GM18508 (cell line): ENCODE results near the gene C2orf66.

Source experiments
- ATAC-seq: cut with Tn5 transposase; IDR thresholded peaks from one replicate; pipeline ENCODE4 v1.9.1; 2021; ENCODE audit warnings: moderate number of reproducible peaks; ENCODE audit not compliant: insufficient read depth, unreplicated experiment

The C2orf66 gene

GRCh38 chr2:196809260-196809659 lies at the start of gene C2orf66:
C2orf66 (minus strand) TSS chr2:196809355; CDS start chr2:196809336, 19 bp downstream.
- no peak for ATAC-seq

- ATAC-seq, result no peak
Measured at GRCh38 chr2:196854629-196855028, 45.5 kb upstream of the C2orf66 start.

- ATAC-seq, result no peak
Measured at GRCh38 chr2:196853301-196854087, 44.3 kb upstream of the C2orf66 start.

- ATAC-seq, result no peak
Measured at GRCh38 chr2:196851088-196851487, 41.9 kb upstream of the C2orf66 start.

GRCh38 chr2:196849895-196850294 lies 40.7 kb upstream of the C2orf66 start:
- ATAC-seq, result no peak

- no peak for ATAC-seq
Measured at GRCh38 chr2:196846295-196846694, 37.1 kb upstream of the C2orf66 start.

- no peak for ATAC-seq
Measured at GRCh38 chr2:196845371-196845770, 36.2 kb upstream of the C2orf66 start.

- no peak for ATAC-seq
Measured at GRCh38 chr2:196840171-196840570, 31.0 kb upstream of the C2orf66 start.

GRCh38 chr2:196839574-196839973 lies 30.4 kb upstream of the C2orf66 start:
- no peak for ATAC-seq

GRCh38 chr2:196836440-196836839 lies 27.3 kb upstream of the C2orf66 start:
- ATAC-seq, result no peak

- no peak for ATAC-seq
Measured at GRCh38 chr2:196830701-196831100, 21.5 kb upstream of the C2orf66 start.

- ATAC-seq, result no peak
Measured at GRCh38 chr2:196827356-196827755, 18.2 kb upstream of the C2orf66 start.

- no peak for ATAC-seq
Measured at GRCh38 chr2:196823750-196824522, 14.8 kb upstream of the C2orf66 start.

- ATAC-seq, result no peak
Measured at GRCh38 chr2:196821195-196821594, 12.0 kb upstream of the C2orf66 start.

- no peak for ATAC-seq
Measured at GRCh38 chr2:196808083-196808665, 981 bp downstream of the C2orf66 start.

GRCh38 chr2:196804381-196804780 lies 4.8 kb downstream of the C2orf66 start:
- no peak for ATAC-seq

- no peak for ATAC-seq
Measured at GRCh38 chr2:196802401-196802800, 6.8 kb downstream of the C2orf66 start.

- no peak for ATAC-seq
Measured at GRCh38 chr2:196801674-196802261, 7.4 kb downstream of the C2orf66 start.

- no peak for ATAC-seq
Measured at GRCh38 chr2:196798980-196799379, 10.2 kb downstream of the C2orf66 start.

GRCh38 chr2:196792865-196793264 lies 16.3 kb downstream of the C2orf66 start:
- ATAC-seq, result no peak
